HG03575 (cell line): ENCODE results near the gene HHAT.

Experiments used
- ATAC-seq: cut with Tn5 transposase; IDR thresholded peaks from one replicate; pipeline ENCODE4 v1.9.1; 2021; ENCODE audit not compliant: unreplicated experiment, insufficient number of reproducible peaks, low FRiP score; ENCODE audit errors: extremely low read depth

HHAT gene

DNA sequence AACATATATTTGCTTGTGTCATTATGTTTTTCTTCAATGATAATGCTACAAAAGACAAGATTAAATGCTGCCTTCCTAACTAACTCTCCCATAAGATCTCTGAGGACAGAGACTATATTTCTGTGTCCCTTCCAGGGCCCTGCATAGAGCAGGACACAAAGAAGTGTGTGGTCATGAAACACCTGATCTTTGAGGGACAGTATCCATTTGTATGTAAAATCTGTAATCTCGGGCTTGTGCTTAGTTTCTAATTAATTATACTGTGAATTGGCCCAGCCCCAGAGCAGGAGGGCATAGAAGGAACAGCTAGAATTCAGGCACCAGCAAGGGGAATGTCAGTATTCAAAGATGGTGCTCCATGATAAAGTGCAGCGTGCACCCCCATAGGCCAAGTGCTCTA is 374.9 kb downstream of the HHAT start:
- ATAC-seq: no peak

DNA sequence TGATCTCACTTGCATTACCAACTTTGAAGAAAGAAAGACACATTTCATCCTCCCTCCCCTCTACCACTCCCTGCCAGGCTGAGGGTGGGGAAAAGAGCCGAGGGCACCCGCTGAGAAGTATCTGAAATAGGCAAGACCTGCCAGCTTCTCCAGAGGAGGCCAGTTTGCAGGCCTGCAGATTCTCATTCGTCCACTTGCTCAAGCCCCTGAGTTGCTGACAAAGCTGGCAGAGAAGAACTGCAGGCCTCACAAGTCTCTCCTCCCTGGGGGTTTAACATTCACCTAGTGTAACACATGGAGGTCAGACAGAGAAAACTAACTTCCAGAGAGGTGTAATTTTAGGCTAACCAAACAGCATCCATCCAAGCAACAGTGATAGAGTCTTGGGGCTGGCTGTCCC is 376.4 kb downstream of the HHAT start:
- no peak for ATAC-seq

DNA sequence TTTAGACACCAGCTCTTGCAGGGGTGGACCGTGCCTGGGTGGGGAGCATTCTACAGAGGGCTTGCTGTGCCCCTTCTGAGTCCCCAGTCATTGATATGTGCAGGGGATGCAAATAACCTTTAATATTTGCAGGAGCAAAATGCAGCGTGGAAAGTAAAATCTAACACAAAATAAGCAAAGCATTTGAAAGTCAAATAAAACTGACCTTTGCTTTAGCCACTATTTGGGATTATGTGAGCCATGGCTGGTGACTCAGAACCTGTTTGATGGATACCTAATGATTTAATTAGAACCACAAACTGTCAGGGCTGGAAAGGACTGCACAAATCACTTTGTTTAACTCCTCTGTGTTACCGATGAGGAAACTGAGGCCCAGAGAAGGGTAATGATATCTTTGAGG is 377.5 kb downstream of the HHAT start:
- no peak for ATAC-seq

GRCh38 chr1:210707300-210708240 is 378.9 kb downstream of the HHAT start:
- ATAC-seq: no peak

DNA sequence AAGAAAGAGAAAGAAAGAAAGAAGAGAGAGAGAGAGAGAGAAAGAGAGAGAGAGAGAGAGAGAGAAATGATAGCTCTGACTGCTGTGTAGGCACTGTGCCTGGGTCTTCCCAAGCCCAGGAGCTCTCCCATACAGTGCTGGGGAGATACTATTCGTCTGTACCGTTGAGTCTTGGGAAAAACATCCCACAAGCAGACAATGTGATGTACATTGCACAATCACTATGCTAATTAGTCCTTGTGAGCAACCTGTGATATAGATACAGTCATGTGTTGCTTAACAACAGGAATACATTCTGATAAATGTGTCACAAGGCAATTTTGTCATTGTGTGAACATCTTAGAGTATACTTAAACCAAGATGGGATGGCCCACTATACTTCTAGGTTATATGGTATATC is 381.0 kb downstream of the HHAT start:
- no peak for ATAC-seq

DNA sequence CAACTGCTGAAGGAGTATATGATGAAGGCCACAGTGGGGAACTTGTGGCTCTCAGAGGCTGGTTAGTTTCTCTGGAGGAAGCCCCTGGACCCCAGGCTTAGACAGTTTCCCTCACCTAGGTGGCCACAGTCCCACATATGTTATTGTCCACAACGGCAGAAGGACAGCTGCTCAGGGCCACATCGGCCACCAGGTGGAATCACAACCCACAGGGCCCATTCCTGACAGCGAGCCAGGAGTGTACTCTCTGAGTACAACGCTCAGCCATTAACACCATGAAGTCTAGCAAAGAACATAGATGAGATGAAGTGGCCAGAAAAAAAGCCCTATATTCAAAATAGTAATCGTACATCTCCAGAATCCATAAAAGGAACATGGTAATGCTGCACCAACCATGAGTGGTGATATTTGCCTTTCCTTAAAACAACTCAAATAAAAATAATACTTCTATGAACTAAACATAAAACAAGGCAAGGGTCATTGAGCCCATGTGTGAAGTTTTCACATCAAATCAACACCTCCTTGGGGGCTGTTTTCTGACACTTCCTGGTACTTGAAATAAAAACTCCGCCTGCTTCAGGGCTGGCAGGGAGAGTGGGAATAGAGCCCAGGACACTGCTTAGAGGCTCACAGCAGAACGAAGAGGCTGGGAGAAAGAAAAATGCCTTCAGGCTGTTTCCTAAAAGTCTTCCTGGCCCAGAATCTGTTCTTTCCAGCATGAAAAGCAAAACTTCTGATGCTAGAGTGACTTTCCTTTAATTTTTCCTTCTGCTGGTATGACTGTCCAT is 383.3 kb downstream of the HHAT start:
- ATAC-seq: no peak

DNA sequence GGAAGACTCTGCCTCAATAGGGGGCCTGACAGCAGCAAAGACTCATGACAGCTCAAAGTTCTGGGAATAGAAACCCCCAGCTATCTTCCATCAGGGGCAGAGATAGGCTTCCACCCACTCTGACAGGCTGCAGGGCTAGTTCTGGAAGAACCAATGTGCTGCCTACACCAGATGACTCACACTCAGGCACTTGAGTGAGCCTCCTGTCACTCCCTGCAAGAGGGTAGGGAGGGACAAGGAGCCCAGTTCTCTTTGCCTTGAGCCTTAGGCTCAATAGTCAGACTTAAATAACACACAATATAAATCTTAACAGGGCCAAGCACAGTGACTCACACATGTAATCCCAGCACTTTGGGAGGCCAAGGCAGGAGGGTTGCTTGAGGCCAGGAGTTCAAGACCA is 386.4 kb downstream of the HHAT start:
- no peak for ATAC-seq

DNA sequence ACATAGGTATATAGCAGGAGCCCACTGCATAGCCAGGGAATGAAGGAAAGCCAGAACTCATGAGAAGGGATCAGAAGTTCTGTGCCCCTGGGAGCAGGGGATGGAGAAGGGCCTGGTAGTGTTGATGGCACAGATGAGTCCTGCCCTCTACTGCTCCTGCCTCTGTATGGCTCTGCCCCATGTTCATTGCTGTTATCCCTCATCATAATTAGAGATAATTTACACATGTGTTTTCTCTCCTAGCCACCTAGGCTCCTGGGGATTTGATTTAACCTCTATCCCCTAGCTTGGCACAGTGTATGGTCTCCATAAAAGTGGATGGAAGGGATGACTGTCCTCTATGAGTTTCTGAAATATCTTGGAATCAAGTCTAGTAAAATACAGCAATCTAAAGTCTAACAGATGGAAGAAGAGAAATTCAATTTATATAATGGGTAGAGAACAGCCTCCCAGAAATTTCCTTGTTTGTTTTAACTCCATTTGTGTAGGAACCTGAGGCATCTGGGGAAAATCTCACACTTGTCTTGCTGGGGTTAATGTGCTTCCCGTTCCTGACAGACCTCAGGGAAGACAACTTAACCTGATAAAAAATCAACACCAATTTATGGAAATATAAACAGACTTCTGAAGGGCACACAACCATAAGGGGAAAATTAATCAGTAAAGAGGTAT is 393.8 kb downstream of the HHAT start:
- no peak for ATAC-seq

GRCh38 chr1:210723646-210724045 is 394.9 kb downstream of the HHAT start:
- ATAC-seq: no peak

DNA sequence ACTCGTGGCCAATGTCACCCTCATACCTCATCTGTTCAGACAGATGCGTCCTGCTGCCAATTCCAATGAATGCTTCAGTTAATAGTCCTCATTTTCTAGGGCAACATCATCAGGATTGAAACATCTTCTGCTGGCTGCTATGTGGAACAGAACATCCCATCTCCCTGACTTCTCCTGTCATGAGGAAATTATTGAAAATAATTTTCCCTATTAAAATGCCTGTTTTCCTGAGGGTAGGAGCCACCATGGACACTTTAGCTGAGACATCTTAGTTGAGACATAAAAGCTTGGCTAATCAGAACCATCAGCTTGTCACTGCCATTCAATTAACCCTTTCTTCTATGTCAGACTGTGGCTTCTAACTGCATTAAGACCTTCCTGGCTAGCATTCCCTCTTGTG is 396.1 kb downstream of the HHAT start:
- no peak for ATAC-seq
